ENCODE data around the gene MTMR3. TPM values are rescaled to one million over a fixed set of nuclear protein-coding genes. Genes with fewer than 3 reads are reported as not detected.

MTMR3 gene
- 16.9 and 25.4 TPM in 2 replicates for total RNA-seq

DNA sequence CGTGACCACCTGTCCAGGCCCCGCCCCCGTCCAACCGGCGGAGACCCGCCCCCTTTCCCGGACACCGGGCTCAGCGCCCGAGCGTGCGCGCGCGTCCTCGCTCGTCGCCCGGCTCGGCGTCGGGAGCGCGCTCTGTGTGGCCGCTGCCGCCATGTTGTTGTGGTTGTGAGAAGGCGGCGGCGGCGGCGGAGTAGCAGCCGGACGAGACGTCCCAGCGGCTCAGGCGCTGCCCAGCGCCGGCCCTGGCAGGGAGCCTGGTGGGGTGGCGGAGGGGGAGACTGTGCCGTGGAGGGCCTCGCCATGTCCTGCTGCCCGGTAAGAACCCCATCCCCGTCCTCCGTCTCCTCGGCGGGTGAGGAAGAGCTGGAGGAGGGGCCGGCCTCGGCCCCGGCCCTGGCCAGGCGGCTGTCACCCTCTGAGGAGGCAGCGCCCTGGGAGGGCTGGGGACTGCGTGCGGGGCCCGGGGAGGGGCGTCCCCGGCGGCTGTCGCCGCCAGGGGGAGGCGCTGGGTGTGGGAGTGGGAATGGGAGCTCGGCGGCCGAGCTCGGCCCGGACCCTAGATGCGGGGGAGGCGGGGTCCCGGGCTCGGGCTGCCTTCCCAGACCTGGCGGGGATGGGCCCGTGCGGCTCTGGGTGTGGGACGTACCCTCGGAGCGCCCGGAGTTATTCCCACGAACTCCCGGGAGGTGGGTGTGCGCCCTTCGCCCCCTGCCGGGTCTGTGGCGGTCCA lies at the start of gene MTMR3:
Gene MTMR3 (plus strand): TSS at position 130 of the 730 bp plus-strand sequence. CDS start 87,886 bp downstream, outside the sequence.

DNA sequence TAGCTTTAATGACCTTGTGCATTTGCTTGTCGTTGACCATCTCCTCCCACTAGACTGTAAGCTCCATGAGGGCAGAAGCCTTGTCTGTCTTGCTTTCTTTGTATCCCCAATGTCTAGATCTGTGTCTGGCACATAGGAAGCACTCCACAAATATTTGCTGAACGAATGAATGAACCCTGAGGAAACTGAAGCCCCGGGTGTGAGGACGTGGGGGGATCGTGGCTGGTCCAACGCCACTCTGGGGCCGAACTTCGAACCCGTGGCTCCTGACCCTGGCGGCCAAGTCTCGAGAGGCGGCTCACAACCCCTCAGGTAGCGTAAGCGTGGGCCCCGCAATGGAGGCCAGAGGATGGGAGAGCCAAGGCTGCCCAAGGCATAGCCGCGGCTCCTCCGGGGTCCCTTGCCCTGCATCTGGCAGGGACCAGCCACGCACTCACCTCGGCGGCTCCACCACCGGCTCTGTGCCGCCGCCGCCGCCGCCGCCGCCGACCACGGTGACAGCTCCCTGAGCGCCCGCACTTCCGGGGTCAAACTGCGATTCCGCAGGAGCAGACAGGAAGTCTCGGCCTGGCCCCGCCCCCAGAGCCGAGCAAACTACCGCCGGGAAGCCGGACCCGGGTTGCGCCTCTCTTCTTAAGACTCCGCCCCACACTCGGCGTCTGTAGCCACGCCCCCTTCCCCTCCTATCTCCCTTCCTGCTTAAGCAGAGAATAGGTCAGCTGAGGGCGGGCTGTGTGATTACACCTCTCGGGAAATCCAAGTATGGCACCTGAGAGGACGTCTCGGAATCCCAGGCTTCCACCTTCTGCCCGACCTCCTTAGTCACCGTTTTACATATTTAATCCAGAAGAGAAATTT lies 45.0 kb upstream of the MTMR3 start, which contains the start of gene ASCC2:
Gene ASCC2 (minus strand): TSS at position 534 of the 858 bp plus-strand sequence. CDS start 5,949 bp downstream, outside the sequence.

DNA sequence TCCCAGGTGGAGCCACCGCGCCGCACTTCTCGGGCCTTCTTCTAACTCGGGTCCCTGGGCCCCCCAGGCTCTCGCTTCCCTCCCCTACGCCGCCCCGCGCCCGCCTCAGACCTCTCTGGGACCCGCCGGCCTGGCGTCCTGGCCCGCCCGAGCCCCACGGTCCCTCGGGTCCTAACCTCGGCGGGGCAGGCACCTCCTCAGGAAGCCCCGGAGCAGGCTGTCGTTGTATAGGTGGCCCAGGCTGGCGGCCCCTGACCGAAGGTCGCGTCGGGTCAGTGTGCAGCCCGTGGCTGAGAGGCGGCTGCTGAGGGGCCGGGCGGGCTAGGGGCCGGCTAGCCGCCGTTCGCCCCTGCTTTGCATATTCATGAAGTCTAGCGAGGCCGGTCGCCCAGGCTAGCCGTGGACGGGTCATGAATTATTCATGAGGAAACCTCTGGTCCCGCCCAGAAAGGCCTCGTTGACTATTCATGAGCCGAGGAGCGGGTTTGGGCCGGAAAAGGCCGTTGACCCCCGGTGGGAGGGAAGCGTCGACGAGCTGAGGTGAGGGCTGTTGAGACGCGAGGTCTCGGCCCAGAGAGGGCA lies 197.1 kb downstream of the MTMR3 start, which contains the start of gene HORMAD2:
Gene HORMAD2 (plus strand): TSS at position 513 of the 582 bp plus-strand sequence. CDS start 13,489 bp downstream, outside the sequence.

Other genes starting within 250 kb of the MTMR3 start
- not detected in 2 replicates for gene CABP7, start 163.2 kb upstream of the MTMR3 start, total RNA-seq
- 19.6 and 21.4 TPM in 2 replicates for gene ZMAT5, start 116.2 kb upstream of the MTMR3 start, total RNA-seq
- 39.4 and 70.5 TPM in 2 replicates for gene UQCR10, start 115.8 kb upstream of the MTMR3 start, total RNA-seq
- gene ASCC2, start 44.9 kb upstream of the MTMR3 start, total RNA-seq: 15.5 and 17.2 TPM in 2 replicates
- not detected in 2 replicates for gene HORMAD2, start 197.3 kb downstream of the MTMR3 start, total RNA-seq